GM19463 (cell line): Measurements from ENCODE around the gene GAN.
"Not testable (repeated sequence)": the region's sequence is repeated elsewhere in the genome, so short reads cannot be mapped to it uniquely, and the experiment has no call there.

Experiments
- ATAC-seq: cut with Tn5 transposase; IDR thresholded peaks from one replicate; pipeline ENCODE4 v1.9.1; 2021; ENCODE audit warnings: mild to moderate bottlenecking, moderate library complexity; ENCODE audit not compliant: unreplicated experiment

The GAN gene

DNA sequence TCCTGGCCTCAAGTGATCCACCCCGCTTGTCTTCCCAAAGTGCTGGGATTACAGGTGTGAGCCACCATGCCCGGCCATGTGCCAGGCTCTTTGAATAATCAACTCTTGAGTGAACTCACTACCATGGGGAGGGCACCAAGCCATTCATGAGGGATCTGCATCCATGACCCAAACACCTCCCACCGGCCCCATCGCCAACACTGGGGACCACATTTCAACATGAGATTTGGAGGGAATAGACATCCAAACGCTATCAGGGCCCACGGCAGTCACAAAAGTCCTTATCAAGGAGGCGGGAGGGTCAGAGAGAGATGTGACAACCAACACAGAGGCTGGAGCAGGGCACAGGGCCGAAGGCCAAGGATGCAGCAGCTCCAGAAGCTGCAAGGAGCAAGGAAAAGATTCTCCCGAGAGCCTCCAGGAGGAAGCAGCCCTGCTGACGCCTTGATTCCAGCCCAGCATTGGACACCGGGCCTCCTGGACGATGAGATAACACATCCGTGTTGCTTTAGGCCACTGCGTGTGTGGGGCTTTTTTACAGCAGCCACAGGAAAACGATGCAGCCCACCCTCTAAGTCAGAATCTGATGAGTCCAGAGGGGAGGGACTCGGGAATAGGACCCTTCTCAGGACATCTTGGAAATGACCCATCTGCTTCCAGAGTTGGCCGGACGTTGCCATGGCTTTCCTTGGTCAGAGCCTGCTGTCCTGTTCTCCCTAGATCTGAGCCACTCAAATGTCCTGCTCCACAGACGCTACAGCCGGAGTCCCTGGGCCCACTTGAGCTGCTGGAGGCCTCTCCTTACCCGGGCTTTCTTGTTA is 82.5 kb downstream of the GAN start:
- ATAC-seq = no peak

DNA sequence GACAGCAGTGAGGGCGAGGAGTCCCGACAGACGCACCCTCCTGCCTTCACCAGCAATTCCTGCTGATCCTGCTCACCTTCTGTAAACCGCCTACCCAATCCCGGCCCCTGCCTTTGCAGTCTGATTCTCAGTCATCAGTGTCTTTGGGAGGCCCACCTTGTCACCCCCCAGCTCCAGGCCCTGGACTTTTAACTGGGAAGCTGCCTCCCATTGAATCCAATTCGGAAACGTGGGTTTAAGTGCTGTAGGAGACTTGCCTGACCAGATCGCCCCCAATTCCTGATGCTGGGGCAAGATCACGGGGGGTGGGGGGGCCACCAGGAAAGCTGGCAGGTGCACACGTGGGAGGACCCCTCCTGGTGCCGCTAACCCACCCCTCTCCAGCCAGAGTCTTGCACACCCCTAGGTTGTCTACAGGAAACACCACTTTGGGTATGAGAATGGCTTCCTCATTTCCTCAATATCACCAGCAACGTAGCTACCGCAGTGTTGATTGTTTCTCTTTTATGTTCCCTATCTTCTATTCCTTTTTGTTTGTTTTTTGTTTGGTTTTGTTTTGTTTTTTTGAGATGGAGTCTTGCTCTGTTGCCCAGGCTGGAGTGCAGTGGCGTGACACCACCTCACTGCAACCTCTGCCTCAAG is 83.2 kb downstream of the GAN start:
- ATAC-seq = no peak

DNA sequence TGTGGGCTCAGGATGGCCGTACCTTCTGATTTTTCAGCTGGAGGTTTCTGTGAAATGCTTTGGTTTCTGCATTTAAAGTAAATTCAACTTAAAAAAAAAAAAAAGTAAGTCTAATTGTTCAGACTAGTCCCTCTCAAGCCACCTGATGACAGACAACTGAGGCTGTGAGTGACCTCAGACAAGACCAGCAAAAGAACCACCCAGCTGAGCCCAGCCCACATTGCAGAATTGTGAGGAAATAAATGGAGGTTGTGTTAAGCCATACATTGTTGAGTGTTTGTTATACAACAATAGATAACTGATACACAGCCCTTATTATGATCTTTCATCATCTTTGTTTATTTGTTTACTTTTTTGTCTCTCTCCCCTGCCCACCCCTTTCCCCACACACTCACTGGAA is 85.1 kb downstream of the GAN start:
- no peak for ATAC-seq

DNA sequence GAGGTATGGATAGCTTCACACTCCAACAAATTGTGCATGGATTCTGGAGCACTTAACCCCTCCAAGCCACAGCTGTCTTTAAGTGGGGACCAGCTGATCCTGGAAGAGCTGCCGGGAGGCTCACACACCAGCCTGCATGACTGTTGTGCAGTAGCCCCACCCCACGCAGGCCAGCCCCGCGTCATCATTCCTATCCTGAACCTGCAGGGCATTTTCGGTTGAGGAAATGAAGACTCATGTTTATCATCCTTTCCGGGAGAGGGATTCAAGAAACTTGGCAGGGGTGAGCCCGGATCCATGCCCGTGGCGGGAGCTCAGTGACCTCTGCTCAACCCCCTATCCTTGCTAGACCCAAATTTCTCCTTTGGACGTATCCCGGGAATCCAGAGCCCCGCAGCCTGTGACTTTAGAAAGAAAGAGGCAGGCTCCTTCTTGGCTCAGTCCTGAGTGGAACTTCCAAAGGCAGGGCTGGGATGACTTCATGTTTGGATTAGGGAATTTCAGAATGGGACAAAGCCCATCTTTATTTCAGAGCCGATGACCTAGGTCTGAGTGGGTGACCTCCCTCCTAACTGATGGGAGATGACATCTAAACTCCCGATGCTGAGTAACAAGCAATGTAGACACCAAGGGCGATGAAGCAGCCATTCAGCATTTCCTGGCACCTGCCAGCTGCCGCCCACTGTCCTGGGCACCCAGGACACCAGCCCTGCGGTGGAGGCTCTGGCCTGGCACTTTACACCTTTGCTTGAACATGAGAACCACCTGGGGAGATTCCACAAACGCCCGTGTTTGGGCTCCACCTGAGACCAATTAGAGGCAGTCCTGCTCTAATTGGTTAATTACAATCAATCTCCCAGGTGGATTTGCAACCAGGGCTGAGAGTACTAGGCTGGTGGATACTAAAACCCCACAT is 86.5 kb downstream of the GAN start:
- no peak for ATAC-seq

DNA sequence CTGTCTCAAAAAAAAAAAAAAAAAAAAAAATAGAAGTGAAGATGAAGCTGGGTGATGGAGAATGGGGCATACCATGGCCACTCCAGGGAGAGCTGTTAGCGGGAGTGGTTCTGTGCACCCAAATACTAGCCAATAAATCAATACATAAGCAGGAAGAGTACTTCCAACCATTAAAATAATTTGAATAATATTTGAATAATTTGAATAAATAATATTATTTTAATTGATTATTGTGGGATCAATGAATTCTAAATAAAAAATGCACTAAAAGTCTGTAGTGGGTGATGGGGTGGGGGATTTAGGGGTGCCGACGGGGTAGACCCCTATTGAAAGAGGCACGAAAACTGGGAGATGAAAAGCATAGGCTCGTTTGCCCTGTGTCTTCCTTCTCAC is 88.4 kb downstream of the GAN start:
- ATAC-seq = no peak

DNA sequence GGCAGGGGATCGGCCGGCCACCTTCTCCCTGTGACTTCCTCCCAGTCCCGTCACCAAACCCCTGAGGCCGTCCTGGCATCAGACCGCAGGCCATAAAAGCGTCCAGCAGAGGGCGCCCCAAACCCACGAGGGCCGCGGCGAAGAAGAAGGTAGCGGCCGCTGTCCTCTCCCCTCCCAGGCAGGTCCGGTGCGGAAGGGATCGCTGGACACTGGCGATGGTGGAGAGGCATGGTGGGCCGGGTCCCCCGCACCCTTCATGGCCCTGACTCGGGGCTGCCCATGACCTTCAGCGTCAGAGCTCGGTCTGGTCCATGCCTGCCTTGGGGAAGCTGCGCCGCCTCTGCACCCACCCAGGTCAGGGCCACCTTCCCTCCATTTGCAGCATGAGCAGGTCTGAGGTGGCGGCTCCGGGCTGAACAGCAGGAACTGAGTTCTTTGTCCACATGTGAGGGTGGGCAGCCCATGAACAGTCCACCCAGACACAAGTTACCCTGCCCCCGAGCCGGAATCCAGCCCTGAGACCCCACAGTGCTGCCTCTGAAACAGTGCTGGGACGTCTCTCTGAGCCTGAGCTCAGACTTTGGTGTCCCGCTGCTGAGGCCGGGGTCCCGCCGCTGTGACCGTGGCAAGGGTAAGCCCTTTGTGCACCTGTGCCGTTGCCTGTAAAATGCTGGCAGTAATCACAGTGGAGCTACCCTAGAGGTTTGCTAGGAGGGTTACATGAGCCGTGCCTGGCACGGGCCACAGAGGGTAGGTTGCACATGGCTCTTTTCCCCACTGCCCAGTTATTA is 89.0 kb downstream of the GAN start:
- ATAC-seq = peak; percentile 80

DNA sequence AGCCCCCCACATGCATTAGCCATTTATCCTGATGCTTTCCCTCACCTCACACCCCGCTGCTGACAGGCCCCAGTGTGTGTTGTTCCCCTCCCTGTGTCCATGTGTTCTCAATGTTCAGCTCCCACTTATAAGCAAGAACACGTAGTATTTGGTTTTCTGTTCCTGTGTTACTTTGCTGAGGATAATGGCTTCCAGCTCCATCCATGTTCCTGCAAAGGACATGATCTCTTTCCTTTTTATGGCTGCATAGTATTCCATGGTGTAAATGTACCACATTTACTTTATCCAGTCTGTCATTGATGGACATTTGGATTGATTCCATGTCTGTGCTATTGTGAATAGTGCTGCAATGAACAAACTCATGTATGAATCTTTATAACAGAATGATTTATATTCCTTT is 90.2 kb downstream of the GAN start:
- not testable (repeated sequence) for ATAC-seq

DNA sequence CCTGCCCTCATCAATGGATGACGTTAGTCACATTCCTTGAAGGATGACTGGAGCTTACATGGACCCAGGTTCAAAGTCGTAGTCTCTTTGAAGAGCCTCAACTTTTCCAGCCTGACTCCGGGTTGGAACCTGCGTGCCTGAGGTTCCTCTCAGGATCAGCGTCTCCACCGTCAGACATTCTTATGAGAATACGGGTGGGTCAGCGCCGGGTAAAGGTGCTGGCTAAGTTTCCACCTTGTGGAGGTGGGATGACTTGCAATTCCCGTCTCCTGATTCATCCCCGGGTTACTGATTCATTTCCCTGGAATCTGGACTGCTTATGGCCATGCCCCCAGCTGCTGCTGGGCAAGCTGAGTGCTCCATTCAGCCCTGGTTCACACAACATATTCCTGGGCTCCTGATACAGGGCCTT is 90.9 kb downstream of the GAN start:
- no peak for ATAC-seq

DNA sequence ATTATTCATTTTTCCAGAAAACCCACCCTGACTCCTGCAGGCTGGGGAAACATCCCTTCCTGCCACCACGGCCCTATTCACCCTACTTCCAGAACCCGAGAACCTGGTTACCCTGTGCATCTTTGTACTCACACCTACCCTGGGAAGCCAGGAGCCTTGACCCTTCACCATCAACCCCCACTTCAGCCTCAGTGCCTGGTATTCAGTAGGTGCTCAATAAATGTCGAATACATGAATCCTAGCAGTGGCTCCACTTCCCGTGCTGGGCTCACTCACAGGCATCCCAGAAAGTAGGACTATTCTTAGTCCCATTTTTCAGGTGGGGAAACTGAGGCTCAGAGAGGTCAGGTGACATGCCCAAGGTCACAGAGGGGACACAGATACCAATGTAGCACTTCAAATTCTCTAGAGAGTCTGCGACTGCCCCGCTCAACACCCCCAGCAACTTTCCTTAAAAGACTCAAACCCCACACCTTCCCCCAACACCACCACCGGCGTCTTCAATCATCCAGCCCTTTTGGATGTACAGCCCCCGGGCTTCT is 93.7 kb downstream of the GAN start:
- no peak for ATAC-seq

DNA sequence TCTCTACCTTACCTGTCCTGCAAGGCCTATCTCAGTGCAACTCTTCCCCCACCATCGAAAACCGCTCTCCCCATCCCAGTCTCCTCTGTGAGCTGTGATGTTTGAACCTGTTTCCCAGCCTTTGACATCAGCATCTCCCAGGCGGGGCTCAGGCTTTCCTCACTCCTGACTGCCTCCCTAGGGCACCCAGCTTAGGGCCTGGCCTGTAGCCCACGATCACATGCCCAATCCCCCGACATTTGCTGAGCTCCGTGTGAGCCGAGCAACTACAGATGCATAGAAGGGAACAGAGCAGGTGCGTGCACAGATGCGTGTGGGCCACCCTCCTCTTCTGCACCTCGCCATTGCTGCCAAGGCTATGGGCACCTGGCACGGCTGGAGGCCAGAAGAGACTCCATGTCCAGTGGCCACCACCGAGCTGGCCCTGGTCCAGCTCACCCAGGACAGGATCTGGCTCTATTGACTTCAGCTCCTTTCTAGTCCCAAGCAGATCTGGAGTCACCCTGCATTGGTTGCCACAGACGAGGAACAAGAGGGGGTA is 94.3 kb downstream of the GAN start:
- ATAC-seq = no peak

DNA sequence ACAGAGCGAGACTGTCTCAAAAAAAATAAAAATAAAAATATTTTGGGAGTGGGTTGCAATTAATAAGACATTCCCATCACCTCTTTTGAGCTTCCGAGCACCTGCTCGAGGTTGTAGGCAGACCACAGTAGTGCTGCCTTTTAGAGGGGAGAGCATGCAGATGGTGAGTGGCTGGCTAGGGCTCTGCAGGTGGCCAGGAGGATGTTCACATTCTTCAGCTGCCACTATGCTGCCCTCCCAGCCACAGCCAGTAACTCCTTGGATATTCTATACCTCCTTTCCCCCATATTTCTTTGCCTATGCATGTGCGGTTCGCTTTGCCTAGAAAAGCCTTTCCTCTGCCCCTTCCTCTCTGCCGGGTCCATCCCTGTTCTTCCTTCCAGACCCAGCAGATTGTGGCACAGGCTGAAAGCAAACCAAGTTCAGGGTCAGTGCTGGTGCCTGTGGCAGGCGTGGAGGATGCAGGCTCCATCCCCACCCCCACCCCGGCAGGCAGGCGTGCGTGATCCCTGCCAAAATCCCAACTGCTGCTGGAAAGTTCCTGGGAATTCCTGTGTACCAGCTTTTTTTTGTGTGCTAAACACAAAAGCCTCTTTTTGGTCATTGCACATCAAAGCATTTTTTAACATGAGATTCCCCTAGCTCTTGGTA is 96.0 kb downstream of the GAN start:
- ATAC-seq = no peak

DNA sequence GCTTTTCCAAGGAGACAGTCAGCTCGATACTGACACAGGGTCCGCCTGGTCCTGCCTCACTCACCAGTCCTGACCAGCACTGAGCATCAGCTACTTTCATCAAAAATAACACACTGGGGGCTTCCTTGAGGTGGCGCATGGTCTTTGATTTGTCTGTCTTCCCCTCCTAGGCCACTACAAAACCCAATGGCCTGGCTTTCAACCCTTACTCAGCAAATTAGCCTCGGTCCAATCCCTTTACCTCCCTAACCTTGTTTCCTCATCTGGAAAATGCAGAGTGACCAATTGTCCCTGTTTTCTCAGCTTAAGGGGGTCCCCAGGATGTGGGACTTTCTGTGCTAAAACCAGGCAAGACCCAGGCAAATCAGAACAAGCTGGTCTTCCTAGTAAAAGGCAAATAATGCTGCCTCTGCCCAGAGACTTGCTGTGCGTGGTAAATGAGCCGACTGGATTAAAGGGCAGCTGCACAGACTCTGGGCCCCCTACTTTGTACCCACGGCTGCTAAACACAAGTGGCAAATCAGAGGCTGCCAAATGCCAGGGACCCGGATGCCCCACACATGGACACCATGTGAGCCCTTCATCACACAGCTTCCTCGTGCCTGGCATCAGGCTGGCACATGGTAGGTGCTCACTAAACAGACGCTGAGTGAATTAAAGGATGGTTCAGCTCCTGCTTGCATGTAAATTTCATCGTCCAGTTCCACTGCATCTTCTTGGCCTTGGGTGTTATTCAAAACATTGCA is 98.7 kb downstream of the GAN start:
- ATAC-seq = no peak

DNA sequence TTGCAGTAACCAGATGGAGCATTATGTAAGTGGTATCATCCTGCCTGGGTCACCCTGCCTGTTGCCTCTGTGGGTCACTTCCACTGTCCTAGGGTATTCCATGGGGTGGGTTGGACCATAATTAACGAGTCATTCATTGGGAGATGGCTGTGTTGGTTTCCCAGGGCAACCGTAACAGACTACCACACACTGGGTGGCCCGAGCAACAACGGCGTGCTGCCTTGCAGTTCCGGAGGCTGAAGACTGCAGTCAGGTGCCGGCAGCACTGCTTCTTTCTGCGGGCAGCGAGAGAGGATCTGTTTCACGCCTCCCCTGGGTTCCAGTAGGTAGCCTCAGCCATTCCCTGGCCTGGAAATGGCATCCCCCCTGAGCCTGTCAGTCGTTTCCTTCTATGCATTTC is 101.0 kb downstream of the GAN start:
- ATAC-seq = no peak

DNA sequence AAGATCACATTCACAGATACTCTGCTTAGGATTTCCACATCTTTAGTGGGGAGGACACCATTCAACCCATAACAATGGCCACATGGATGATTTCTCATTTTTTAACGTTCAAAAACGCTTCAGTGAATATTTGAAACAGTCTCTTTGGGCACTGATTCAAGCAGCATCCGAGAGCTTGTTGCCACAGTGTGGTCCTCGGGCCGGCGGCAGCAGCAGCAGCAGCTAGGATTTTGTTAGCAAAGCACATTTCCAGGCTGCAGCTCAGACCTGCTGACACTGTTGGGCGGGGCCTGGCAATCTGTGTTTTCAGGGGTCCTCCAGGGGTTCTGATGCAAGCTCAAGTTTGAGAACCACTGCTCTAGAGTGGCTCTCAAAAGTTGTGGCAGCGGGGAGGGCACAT is 102.0 kb downstream of the GAN start:
- ATAC-seq = no peak

DNA sequence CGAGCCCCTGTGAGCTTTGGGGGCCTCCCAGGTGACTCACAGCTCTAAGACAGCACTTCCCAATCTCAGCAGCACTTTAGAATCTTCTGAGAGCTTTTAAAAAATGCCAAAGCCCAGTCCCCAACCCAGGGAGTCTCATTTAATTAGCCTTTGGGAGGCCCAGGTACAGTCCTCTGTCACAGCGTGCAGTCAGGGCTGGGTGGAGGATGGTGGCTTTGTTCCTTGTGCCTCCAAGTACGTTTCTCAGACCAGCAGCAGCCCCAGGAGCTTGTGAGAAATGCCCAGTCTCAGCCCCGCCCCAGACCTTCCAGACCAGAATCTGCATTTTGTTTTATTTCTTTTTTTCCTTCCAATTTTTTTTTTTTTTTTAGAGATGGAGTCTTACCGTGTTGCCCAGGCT is 102.4 kb downstream of the GAN start:
- ATAC-seq = no peak

DNA sequence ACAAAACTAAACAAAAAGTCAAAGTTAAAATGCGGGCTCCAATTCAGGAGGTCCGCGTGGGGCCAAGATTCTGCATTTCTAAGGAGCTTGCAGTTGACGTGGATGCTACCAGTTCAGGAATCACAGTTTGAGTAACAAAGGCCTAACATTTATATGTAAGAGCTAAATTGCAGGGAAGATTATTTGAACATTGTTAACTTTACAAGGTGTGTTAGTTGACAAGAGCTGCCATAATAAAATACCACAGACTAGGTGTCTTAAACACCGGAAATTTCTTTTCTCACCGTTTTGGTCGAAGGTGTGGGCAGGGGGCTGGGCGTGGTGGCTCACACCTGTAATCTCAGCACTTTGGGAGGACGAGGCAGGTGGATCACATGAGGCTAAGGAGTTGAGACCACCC is 105.0 kb downstream of the GAN start:
- ATAC-seq = no peak

DNA sequence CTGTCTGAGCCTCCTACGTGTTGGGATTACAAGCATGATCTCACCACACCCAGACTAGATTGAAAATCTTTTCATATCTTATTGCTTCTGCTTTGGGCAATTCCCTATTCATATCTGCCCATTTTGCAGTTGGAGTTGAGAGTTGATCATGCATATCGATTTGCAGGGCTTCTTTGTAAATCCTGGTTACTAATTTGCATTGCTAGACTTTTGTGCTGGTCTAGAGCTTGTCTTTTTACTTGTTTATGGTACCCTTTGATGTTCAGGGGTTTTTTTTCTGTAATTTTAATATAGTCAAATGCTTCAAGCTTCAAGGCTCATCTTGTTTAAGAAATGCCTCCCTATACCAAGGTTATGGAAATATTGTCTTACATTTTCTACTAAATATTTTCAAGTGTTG is 106.4 kb downstream of the GAN start:
- ATAC-seq = no peak

DNA sequence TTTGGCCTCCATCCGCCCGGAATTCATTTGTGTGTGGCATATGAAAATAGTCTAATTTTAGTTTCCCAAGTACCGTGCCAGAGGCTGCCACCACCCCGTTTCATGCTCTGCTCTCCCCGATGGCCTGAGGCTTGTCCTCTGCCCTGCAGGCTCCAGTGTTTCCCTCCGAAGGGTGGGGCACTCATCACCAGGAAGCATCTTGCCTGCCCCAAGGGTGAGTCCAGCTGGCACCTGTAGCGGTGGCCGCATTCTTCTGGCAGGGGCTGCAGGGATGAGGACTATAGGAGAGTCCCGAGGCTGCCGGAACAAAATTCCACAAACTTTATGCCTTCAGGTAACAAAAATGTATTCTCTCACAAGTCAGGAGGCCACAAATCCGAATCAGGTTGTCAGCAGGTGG is 106.8 kb downstream of the GAN start:
- no peak for ATAC-seq

DNA sequence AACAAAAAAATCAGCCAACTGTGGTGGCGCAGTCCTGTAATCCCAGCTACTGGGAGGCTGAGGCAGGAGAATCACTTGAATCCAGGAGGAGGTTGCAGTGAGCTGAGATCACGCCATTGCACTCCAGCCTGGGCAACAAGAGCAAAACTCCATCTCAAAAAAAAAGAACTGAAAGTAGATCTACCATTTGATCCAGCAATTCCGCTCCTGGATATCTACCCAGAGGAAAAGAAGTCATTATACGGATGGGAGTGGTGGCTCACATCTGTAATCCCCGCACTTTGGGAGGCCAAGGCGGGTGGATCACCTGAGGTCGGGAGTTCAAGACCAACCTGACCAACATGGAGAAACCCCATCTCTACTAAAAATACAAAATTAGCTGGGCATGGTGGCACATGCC is 107.4 kb downstream of the GAN start:
- ATAC-seq = not testable (repeated sequence)
